ENCODE measurements around the gene GALR1. TPM values are rescaled to one million over a fixed set of nuclear protein-coding genes. Genes with fewer than 3 reads are reported as not detected.

The GALR1 gene
- total and polyA plus RNA-seq, 2 experiments from 2014 or later, result not detected

DNA sequence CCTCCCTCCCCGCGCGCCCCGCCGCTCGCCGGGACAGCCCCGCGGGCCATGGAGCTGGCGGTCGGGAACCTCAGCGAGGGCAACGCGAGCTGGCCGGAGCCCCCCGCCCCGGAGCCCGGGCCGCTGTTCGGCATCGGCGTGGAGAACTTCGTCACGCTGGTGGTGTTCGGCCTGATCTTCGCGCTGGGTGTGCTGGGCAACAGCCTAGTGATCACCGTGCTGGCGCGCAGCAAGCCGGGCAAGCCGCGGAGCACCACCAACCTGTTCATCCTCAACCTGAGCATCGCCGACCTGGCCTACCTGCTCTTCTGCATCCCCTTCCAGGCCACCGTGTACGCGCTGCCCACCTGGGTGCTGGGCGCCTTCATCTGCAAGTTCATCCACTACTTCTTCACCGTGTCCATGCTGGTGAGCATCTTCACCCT is 865 bp downstream of the GALR1 start:
- Histone ChIP-seq H3K9ac (no peak overlapping the region), H2AFZ (no peak overlapping the region), H3K4me1 (ENCODE audit: insufficient read depth) (no peaks in the 10 kb centered on the region), H3K27ac (no peak overlapping the region), H3K36me3 (ENCODE audit: low read depth) (no peaks in the 10 kb centered on the region), H3F3A (ENCODE audit: insufficient read depth) (no peaks in the 10 kb centered on the region), H4K20me1 (ENCODE audit: insufficient read depth) (no peaks in the 10 kb centered on the region), H3K9me3 (ENCODE audit: low read depth) (no peaks in the 10 kb centered on the region), H3K4me3 (no peak overlapping the region), H3K9me2 (ENCODE audit: insufficient read depth) (no peaks in the 10 kb centered on the region), H3K4me2 (ENCODE audit: unreplicated experiment) (no peak overlapping the region), H3K27me3 (replicated peaks; ENCODE audit: insufficient read depth) (peaks cover 51% of the 10 kb centered on the region), H3K79me2 (ENCODE audit: insufficient read depth) (no peaks in the 10 kb centered on the region)
- WGBS, 2 experiments (ENCODE audit: low coverage in 1 of 2, low lambda C conversion rate in 2 of 2, missing lambda C conversion rate in 2 of 2), result 3% methylated on average over 34 to 38 of the region's 40 CpGs
- in situ Hi-C loops (cut with MboI), result no loop called here
- no peak for DNase-seq
- TF ChIP-seq EZH2 (IDR thresholded peaks at IDR 0.05; ENCODE audit: insufficient read depth, poor library complexity, severe bottlenecking), result no peak
- no peak for TF ChIP-seq EZH2phosphoT487 (IDR thresholded peaks at IDR 0.05; ENCODE audit: insufficient read depth, low read depth)

DNA sequence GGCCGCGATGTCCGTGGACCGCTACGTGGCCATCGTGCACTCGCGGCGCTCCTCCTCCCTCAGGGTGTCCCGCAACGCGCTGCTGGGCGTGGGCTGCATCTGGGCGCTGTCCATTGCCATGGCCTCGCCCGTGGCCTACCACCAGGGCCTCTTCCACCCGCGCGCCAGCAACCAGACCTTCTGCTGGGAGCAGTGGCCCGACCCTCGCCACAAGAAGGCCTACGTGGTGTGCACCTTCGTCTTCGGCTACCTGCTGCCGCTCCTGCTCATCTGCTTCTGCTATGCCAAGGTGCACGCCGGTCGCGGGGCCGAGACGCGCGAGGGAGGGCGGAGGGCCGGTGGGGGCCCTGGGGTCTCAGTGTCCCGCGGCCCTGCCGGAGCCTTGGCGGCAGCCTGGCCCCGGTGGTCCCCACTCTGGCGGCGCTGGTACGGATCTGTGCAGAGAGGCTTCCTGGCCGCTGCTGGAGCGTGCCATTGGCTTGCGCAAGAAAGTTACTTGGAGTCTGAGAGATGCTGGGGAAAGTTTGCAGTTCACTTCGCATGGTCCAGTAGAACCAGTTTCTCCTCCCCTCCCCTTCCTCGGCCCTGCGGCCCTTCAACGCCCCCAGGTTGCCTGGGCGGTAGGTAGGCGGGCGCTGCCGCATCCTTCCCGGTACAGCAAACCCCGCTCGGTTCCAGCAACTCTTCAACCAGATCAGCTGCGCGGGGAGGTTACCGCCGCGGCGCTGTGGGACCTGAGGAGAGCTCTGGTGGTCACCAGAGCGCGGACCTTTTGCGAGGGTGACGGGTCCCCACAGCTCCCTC is 1.5 kb downstream of the GALR1 start:
- 4% methylated on average over 61 to 64 of the region's 67 CpGs for WGBS, 2 experiments (ENCODE audit: low coverage in 1 of 2, low lambda C conversion rate in 2 of 2, missing lambda C conversion rate in 2 of 2)
- in situ Hi-C loops (cut with MboI), result no loop called here
- no peak overlapping the region for H2AFZ ChIP-seq

DNA sequence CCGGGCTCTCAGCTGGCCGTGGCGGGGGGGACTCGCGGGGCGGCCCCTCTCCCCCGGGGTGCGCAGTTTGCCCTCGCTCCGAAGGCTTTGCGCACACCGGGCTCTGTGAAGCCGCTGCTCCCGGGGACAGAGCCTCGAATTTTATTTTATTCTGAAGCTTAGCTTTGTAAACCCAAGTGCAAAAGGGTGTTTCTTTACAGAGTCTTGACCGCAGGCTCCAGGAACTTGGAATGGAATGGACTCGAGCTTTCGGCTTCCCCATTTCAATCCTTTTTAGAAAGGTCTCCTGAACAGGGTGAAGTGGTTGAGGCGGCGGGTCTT is 2.0 kb downstream of the GALR1 start:
- no peaks in the 10 kb centered on the region for H3K79me2 ChIP-seq (ENCODE audit: insufficient read depth)
- WGBS, 2 experiments (ENCODE audit: low coverage in 1 of 2, low lambda C conversion rate in 2 of 2, missing lambda C conversion rate in 2 of 2), result 16% methylated on average over 13 to 20 of the region's 20 CpGs
- H3K4me3 ChIP-seq, result no peak overlapping the region
- no peak overlapping the region for H3K4me2 ChIP-seq (ENCODE audit: unreplicated experiment)
- H3K9me3 ChIP-seq (ENCODE audit: low read depth), result no peaks in the 10 kb centered on the region
- no peaks in the 10 kb centered on the region for H4K20me1 ChIP-seq (ENCODE audit: insufficient read depth)
- H3F3A ChIP-seq (ENCODE audit: insufficient read depth), result no peaks in the 10 kb centered on the region
- peaks cover 49% of the 10 kb centered on the region for H3K27me3 ChIP-seq (replicated peaks; ENCODE audit: insufficient read depth)
- no peaks in the 10 kb centered on the region for H3K9me2 ChIP-seq (ENCODE audit: insufficient read depth)
- H3K36me3 ChIP-seq (ENCODE audit: low read depth), result no peaks in the 10 kb centered on the region
- no peaks in the 10 kb centered on the region for H3K4me1 ChIP-seq (ENCODE audit: insufficient read depth)
- in situ Hi-C loops (cut with MboI), result no loop called here
- H3K9ac ChIP-seq, result no peak overlapping the region
- no peak overlapping the region for H3K27ac ChIP-seq
- H2AFZ ChIP-seq, result no peak overlapping the region
- TF ChIP-seq EZH2 (IDR thresholded peaks at IDR 0.05; ENCODE audit: insufficient read depth, poor library complexity, severe bottlenecking) (no peak), EZH2phosphoT487 (IDR thresholded peaks at IDR 0.05; ENCODE audit: insufficient read depth, low read depth) (no peak)
- no peak for DNase-seq

More for the DNA sequence above, 1.5 kb downstream of the GALR1 start:
- Histone ChIP-seq H3K36me3 (ENCODE audit: low read depth) (no peaks in the 10 kb centered on the region), H3K9me3 (ENCODE audit: low read depth) (no peaks in the 10 kb centered on the region), H4K20me1 (ENCODE audit: insufficient read depth) (no peaks in the 10 kb centered on the region), H3K27me3 (replicated peaks; ENCODE audit: insufficient read depth) (peaks cover 51% of the 10 kb centered on the region), H3F3A (ENCODE audit: insufficient read depth) (no peaks in the 10 kb centered on the region), H3K4me1 (ENCODE audit: insufficient read depth) (no peaks in the 10 kb centered on the region), H3K9ac (no peak overlapping the region), H3K27ac (no peak overlapping the region), H3K79me2 (ENCODE audit: insufficient read depth) (no peaks in the 10 kb centered on the region), H3K9me2 (ENCODE audit: insufficient read depth) (no peaks in the 10 kb centered on the region), H3K4me3 (no peak overlapping the region), H3K4me2 (ENCODE audit: unreplicated experiment) (no peak overlapping the region)
- peak; percentile 8 for DNase-seq
- TF ChIP-seq EZH2 (IDR thresholded peaks at IDR 0.05; ENCODE audit: insufficient read depth, poor library complexity, severe bottlenecking) (no peak), EZH2phosphoT487 (IDR thresholded peaks at IDR 0.05; ENCODE audit: insufficient read depth, low read depth) (no peak)

DNA sequence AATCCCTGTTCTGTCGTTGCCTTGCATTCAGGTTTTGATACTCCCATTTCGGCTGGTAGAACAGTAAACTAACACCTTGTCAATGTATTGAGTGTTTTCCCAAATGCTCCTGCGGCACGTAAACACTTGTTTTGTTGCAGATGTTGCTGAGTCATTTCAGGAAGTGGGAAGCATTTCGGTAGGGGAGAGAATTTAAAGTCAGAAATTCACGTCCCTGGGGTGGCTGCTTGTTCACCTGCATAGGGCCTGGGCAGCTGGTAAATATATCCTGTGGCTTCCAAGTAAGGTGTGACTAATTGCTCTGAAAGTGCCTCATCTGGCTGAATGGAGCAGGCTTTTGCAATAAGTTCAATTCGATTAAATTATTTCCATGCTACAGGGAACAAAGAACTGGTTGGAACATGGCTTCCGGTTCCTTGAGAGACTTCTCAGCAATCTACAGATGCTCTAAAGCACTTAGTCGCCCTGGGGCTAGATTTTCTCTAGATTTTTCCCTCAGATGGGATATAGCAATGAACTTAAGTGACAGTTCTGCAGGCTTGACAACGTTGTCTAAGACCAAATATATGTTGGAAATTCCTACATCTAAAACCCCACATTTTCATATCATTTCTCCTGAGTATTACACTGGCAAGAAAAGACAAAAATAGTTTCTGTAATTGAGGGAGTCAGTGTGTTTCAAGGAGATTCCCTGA is 5.2 kb downstream of the GALR1 start:
- in situ Hi-C loops (cut with MboI), result no loop called here
- Histone ChIP-seq H3K4me1 (ENCODE audit: insufficient read depth) (no peaks in the 10 kb centered on the region), H3K27ac (no peak overlapping the region), H3K9me2 (ENCODE audit: insufficient read depth) (no peaks in the 10 kb centered on the region), H3F3A (ENCODE audit: insufficient read depth) (no peaks in the 10 kb centered on the region), H3K9ac (no peak overlapping the region), H3K4me2 (ENCODE audit: unreplicated experiment) (no peak overlapping the region), H3K9me3 (ENCODE audit: low read depth) (no peaks in the 10 kb centered on the region), H3K36me3 (ENCODE audit: low read depth) (no peaks in the 10 kb centered on the region), H2AFZ (no peak overlapping the region), H3K27me3 (replicated peaks; ENCODE audit: insufficient read depth) (peaks cover 23% of the 10 kb centered on the region), H4K20me1 (ENCODE audit: insufficient read depth) (no peaks in the 10 kb centered on the region), H3K79me2 (ENCODE audit: insufficient read depth) (no peaks in the 10 kb centered on the region), H3K4me3 (no peak overlapping the region)
- DNase-seq, result no peak
- 28 to 30% methylated on average over 10 of the region's 10 CpGs for WGBS, 2 experiments (ENCODE audit: low coverage in 1 of 2, low lambda C conversion rate in 2 of 2, missing lambda C conversion rate in 2 of 2)
- TF ChIP-seq EZH2 (IDR thresholded peaks at IDR 0.05; ENCODE audit: insufficient read depth, poor library complexity, severe bottlenecking) (no peak), EZH2phosphoT487 (IDR thresholded peaks at IDR 0.05; ENCODE audit: insufficient read depth, low read depth) (no peak)

Measured in GM23248 (cell line).